SK-N-SH treated with all-trans-retinoic acid at 6 μM for 48 hours (cell line): ENCODE data around the gene HBG2.

Source experiments
- ATAC-seq: fragments of 200-7000 bp; cut with Tn5 transposase; 3 replicates; pipeline ENCODE4 v1.9.1; 2020; ENCODE audit warnings: mild to moderate bottlenecking, moderate library complexity
- ARNTL ChIP-seq: fragments of 450-650 bp; formaldehyde crosslinking; IDR thresholded peaks from 2 replicates; pipeline ENCODE4 v1.5.0; 2020; ENCODE audit warnings: low read depth, mild to moderate bottlenecking, moderate library complexity, borderline replicate concordance
- BACH2 ChIP-seq: fragments of 250-450 bp; sonication (Bioruptor Pico); IDR thresholded peaks from 2 replicates; pipeline ENCODE4 v1.9.0; 2021; ENCODE audit warnings: mild to moderate bottlenecking, borderline replicate concordance
- CSDC2 ChIP-seq: fragments of 250-450 bp; sonication (Bioruptor Pico); IDR thresholded peaks from 2 replicates; pipeline ENCODE4 v1.5.0; 2020; ENCODE audit warnings: mild to moderate bottlenecking, moderate library complexity
- ESRRG ChIP-seq: fragments of 250-450 bp; sonication (Bioruptor Pico); IDR thresholded peaks from 2 replicates; pipeline ENCODE4 v1.6.1; 2021; ENCODE audit warnings: mild to moderate bottlenecking
- GLIS3 ChIP-seq: fragments of 250-450 bp; sonication (Bioruptor Pico); IDR thresholded peaks from 2 replicates; pipeline ENCODE4 v1.5.0; 2020; ENCODE audit warnings: mild to moderate bottlenecking, moderate library complexity
- ISL1 ChIP-seq: fragments of 250-450 bp; sonication (Bioruptor Pico); IDR thresholded peaks from 2 replicates; pipeline ENCODE4 v2.1.2; 2022; ENCODE audit warnings: mild to moderate bottlenecking, moderate library complexity
- OSR1 ChIP-seq: fragments of 250-450 bp; sonication (Bioruptor Pico); IDR thresholded peaks from 2 replicates; pipeline ENCODE4 v1.8.0; 2022; ENCODE audit warnings: moderate library complexity, mild to moderate bottlenecking, inconsistent platforms
- PATZ1 ChIP-seq: fragments of 250-450 bp; sonication (Bioruptor Pico); IDR thresholded peaks from 2 replicates; pipeline ENCODE4 v1.8.0; 2020; ENCODE audit warnings: mild to moderate bottlenecking, moderate library complexity, borderline replicate concordance
- PPARA ChIP-seq: fragments of 250-450 bp; sonication (Bioruptor Pico); IDR thresholded peaks from 2 replicates; pipeline ENCODE4 v1.5.0; 2020; ENCODE audit warnings: mild to moderate bottlenecking, borderline replicate concordance
- RARB ChIP-seq: fragments of 250-450 bp; sonication (Bioruptor Pico); IDR thresholded peaks from 2 replicates; pipeline ENCODE4 v1.8.0; 2021; ENCODE audit warnings: mild to moderate bottlenecking, moderate library complexity
- SNAI2 ChIP-seq: fragments of 250-450 bp; sonication (Bioruptor Pico); IDR thresholded peaks from 2 replicates; pipeline ENCODE4 v1.5.0; 2020; ENCODE audit warnings: mild to moderate bottlenecking, moderate library complexity
- TCF4 ChIP-seq: fragments of 250-450 bp; sonication (Bioruptor Pico); IDR thresholded peaks from 2 replicates; pipeline ENCODE4 v1.8.0; 2021; ENCODE audit warnings: mild to moderate bottlenecking, moderate library complexity, borderline replicate concordance
- TOX ChIP-seq: fragments of 250-450 bp; sonication (Bioruptor Pico); IDR thresholded peaks from 2 replicates; pipeline ENCODE4 v1.8.0; 2021; ENCODE audit warnings: mild to moderate bottlenecking, moderate library complexity, borderline replicate concordance
- ZC3H10 ChIP-seq: fragments of 250-450 bp; sonication (Bioruptor Pico); IDR thresholded peaks from 2 replicates; pipeline ENCODE4 v1.5.1; 2021; ENCODE audit warnings: mild to moderate bottlenecking, moderate library complexity
- ZFP3 ChIP-seq: fragments of 250-450 bp; sonication (Bioruptor Pico); IDR thresholded peaks from 2 replicates; pipeline ENCODE4 v1.5.0; 2020; ENCODE audit warnings: mild to moderate bottlenecking, moderate library complexity
- ZFP30 ChIP-seq: fragments of 450-650 bp; formaldehyde crosslinking; IDR thresholded peaks from 2 replicates; pipeline ENCODE4 v1.5.0; 2022; ENCODE audit warnings: mild to moderate bottlenecking, moderate library complexity
- ZNF70 ChIP-seq: fragments of 450-650 bp; formaldehyde crosslinking; IDR thresholded peaks from 2 replicates; pipeline ENCODE4 v1.5.0; 2020; ENCODE audit warnings: mild to moderate bottlenecking, moderate library complexity
- ZNF8 ChIP-seq: fragments of 450-650 bp; formaldehyde crosslinking; IDR thresholded peaks from 2 replicates; pipeline ENCODE4 v1.5.0; 2020; ENCODE audit warnings: mild to moderate bottlenecking, moderate library complexity
- TF ChIP-seq, protein P1 (sequence below): fragments of 250-450 bp; sonication (Bioruptor Pico); IDR thresholded peaks from 2 replicates; pipeline ENCODE4 v1.5.1; 2020; ENCODE audit warnings: low read depth, mild to moderate bottlenecking, moderate library complexity
- TF ChIP-seq, protein P2 (sequence below): fragments of 250-450 bp; sonication (Bioruptor Pico); IDR thresholded peaks from 2 replicates; pipeline ENCODE4 v1.8.0; 2021; ENCODE audit warnings: low read depth, mild to moderate bottlenecking, moderate library complexity, borderline replicate concordance
- TF ChIP-seq, protein P3 (sequence below): fragments of 250-450 bp; sonication (Bioruptor Pico); IDR thresholded peaks from 2 replicates; pipeline ENCODE4 v1.5.0; 2020; ENCODE audit warnings: mild to moderate bottlenecking, moderate library complexity
- TF ChIP-seq, protein P4 (sequence below): fragments of 250-450 bp; sonication (Bioruptor Pico); IDR thresholded peaks from 2 replicates; pipeline ENCODE4 v1.5.1; 2021; ENCODE audit warnings: mild to moderate bottlenecking, moderate library complexity

HBG2 gene

DNA sequence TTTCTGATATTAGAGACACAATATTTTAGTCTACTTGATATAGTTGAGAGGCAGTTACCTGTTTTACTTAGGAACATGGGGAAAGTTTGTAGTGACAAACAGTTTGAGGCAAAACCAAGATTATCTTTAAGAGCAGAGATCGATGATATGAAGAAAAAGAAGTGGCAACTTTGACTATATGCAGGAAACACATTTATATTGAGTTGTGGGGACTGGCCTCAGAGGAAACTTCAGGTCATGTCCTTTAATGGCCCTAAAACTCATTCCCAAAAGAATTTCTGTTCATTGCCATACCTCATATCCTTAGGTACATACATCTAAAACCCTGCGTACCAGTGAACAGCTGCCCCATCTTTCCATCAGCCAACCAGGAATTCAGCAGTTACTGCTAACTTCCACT is 9.4 kb downstream of the HBG2 start:
- TF ChIP-seq CSDC2 (CRISPR knock-in tag), result no peak
- no peak for TF ChIP-seq OSR1 (CRISPR knock-in tag)
- no peak for TF ChIP-seq ESRRG
- TF ChIP-seq ZFP30 (CRISPR knock-in tag), result no peak

GRCh38 chr11:5243816-5244180 is 10.8 kb downstream of the HBG2 start:
- TF ChIP-seq, protein P1, sequence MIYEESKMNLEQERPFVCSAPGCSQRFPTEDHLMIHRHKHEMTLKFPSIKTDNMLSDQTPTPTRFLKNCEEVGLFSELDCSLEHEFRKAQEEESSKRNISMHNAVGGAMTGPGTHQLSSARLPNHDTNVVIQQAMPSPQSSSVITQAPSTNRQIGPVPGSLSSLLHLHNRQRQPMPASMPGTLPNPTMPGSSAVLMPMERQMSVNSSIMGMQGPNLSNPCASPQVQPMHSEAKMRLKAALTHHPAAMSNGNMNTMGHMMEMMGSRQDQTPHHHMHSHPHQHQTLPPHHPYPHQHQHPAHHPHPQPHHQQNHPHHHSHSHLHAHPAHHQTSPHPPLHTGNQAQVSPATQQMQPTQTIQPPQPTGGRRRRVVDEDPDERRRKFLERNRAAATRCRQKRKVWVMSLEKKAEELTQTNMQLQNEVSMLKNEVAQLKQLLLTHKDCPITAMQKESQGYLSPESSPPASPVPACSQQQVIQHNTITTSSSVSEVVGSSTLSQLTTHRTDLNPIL, result no peak
- TF ChIP-seq OSR1 (CRISPR knock-in tag) (no peak), ZFP3 (CRISPR knock-in tag) (no peak), ISL1 (CRISPR knock-in tag) (no peak), ESRRG (no peak), PATZ1 (CRISPR knock-in tag) (no peak), ZNF8 (CRISPR knock-in tag) (no peak), PPARA (no peak), ZC3H10 (CRISPR knock-in tag) (no peak), ARNTL (CRISPR knock-in tag) (no peak), RARB (CRISPR knock-in tag) (no peak), ZFP30 (CRISPR knock-in tag) (no peak), ZNF70 (CRISPR knock-in tag) (no peak), TOX (CRISPR knock-in tag) (no peak), SNAI2 (no peak)
- TF ChIP-seq, protein P2, sequence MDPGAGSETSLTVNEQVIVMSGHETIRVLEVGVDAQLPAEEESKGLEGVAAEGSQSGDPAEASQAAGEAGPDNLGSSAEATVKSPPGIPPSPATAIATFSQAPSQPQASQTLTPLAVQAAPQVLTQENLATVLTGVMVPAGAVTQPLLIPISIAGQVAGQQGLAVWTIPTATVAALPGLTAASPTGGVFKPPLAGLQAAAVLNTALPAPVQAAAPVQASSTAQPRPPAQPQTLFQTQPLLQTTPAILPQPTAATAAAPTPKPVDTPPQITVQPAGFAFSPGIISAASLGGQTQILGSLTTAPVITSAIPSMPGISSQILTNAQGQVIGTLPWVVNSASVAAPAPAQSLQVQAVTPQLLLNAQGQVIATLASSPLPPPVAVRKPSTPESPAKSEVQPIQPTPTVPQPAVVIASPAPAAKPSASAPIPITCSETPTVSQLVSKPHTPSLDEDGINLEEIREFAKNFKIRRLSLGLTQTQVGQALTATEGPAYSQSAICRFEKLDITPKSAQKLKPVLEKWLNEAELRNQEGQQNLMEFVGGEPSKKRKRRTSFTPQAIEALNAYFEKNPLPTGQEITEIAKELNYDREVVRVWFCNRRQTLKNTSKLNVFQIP, result no peak
- no peak for ATAC-seq

More for the DNA sequence above, 9.4 kb downstream of the HBG2 start:
- no peak for ATAC-seq

DNA sequence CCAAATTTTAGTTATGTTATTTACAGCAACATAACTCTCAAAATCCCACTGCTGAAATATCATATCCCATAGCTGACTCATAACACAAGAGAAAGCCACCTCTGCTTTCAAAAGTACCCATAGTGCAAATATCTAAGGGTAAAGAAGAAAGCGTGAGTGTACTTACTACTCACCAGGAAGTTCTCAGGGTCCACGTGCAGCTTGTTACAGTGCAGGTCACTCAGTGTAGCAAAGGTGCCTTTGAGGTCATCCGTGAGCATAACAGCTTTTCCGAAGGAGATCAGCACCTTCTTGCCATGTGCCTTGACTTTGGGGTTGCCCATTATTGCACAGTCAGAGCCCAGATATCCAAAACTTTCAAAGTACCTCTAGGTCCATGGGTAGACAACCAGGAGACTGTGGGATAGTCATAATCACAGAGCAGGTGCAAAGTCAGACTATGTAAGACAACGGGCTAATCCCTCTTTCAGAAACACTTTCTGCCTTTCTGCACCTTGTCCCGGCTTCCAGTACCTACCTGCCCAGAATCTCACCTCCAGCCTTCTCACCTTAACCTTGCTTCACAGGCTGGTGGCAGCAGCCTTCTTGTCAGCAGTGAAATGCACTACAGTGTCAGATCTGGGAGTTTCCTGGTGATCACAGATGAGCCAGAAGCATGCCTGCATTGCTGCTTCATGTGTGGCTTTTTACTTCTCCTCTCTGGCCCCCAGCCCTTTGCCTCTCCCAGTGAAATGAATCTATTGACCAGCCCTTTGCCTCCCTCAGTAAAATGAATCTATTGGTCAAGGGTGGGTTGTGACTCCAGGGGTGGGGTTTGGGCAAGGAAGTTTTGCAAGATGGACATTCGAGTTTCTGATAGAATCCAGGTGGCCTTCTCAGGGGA is 11.4 kb downstream of the HBG2 start:
- no peak for TF ChIP-seq ZFP30 (CRISPR knock-in tag)
- TF ChIP-seq ZC3H10 (CRISPR knock-in tag), result no peak
- no peak for TF ChIP-seq ZNF70 (CRISPR knock-in tag)
- no peak for TF ChIP-seq GLIS3 (CRISPR knock-in tag)
- no peak for TF ChIP-seq ZNF8 (CRISPR knock-in tag)
- no peak for TF ChIP-seq ARNTL (CRISPR knock-in tag)
- no peak for TF ChIP-seq TCF4 (CRISPR knock-in tag)
- TF ChIP-seq RARB (CRISPR knock-in tag), result no peak
- TF ChIP-seq, protein P2, result no peak
- TF ChIP-seq ISL1 (CRISPR knock-in tag), result no peak
- TF ChIP-seq, protein P3, sequence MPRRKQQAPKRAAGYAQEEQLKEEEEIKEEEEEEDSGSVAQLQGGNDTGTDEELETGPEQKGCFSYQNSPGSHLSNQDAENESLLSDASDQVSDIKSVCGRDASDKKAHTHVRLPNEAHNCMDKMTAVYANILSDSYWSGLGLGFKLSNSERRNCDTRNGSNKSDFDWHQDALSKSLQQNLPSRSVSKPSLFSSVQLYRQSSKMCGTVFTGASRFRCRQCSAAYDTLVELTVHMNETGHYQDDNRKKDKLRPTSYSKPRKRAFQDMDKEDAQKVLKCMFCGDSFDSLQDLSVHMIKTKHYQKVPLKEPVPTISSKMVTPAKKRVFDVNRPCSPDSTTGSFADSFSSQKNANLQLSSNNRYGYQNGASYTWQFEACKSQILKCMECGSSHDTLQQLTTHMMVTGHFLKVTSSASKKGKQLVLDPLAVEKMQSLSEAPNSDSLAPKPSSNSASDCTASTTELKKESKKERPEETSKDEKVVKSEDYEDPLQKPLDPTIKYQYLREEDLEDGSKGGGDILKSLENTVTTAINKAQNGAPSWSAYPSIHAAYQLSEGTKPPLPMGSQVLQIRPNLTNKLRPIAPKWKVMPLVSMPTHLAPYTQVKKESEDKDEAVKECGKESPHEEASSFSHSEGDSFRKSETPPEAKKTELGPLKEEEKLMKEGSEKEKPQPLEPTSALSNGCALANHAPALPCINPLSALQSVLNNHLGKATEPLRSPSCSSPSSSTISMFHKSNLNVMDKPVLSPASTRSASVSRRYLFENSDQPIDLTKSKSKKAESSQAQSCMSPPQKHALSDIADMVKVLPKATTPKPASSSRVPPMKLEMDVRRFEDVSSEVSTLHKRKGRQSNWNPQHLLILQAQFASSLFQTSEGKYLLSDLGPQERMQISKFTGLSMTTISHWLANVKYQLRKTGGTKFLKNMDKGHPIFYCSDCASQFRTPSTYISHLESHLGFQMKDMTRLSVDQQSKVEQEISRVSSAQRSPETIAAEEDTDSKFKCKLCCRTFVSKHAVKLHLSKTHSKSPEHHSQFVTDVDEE (CRISPR knock-in tag), result no peak
- no peak for TF ChIP-seq ESRRG
- no peak for TF ChIP-seq TOX (CRISPR knock-in tag)
- no peak for TF ChIP-seq PPARA
- no peak for TF ChIP-seq BACH2
- TF ChIP-seq, protein P4, sequence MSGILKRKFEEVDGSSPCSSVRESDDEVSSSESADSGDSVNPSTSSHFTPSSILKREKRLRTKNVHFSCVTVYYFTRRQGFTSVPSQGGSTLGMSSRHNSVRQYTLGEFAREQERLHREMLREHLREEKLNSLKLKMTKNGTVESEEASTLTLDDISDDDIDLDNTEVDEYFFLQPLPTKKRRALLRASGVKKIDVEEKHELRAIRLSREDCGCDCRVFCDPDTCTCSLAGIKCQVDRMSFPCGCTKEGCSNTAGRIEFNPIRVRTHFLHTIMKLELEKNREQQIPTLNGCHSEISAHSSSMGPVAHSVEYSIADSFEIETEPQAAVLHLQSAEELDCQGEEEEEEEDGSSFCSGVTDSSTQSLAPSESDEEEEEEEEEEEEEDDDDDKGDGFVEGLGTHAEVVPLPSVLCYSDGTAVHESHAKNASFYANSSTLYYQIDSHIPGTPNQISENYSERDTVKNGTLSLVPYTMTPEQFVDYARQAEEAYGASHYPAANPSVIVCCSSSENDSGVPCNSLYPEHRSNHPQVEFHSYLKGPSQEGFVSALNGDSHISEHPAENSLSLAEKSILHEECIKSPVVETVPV (CRISPR knock-in tag), result no peak
- TF ChIP-seq ZFP3 (CRISPR knock-in tag), result no peak
- TF ChIP-seq, all 23 proteins: peak for 0
- ATAC-seq, result no peak
